Upper lobe of right lung (tissue), 1 donor: ENCODE data around the gene ZNF239. TPM values are rescaled to one million over a fixed set of nuclear protein-coding genes. Genes with fewer than 3 reads are reported as not detected.
"Not testable (repeated sequence)": the region's sequence is repeated elsewhere in the genome, so short reads cannot be mapped to it uniquely, and the experiment has no call there.

Experiments used
- ATAC-seq: fragments of 200-7000 bp; cut with Tn5 transposase; one replicate; pipeline ENCODE4 v1.9.1; 2020; ENCODE audit warnings: mild to moderate bottlenecking, moderate library complexity
- DNase-seq: peaks from one replicate; pipeline ENCODE4 v3.0.0-alpha.2; 2020
- H3K27ac ChIP-seq: fragments of 200-600 bp; one replicate; pipeline ENCODE4 v1.8.0; 2022
- H3K27me3 ChIP-seq: fragments of 200-600 bp; one replicate; pipeline ENCODE4 v1.8.0; 2022; ENCODE audit warnings: mild to moderate bottlenecking
- H3K36me3 ChIP-seq: fragments of 200-600 bp; one replicate; pipeline ENCODE4 v1.8.0; 2022
- H3K4me1 ChIP-seq: fragments of 200-600 bp; one replicate; pipeline ENCODE4 v1.8.0; 2022
- H3K4me3 ChIP-seq: fragments of 200-600 bp; one replicate; pipeline ENCODE4 v1.8.0; 2022; ENCODE audit warnings: mild to moderate bottlenecking
- H3K9me3 ChIP-seq: fragments of 200-600 bp; one replicate; pipeline ENCODE4 v1.8.0; 2022
- intact Hi-C: fragments of 100-400 bp; cut with DNase I; formaldehyde crosslinking; loops from one replicate; pipeline ENCODE4 v1.11.0; 2022
- total RNA-seq: library from RNA; stranded (reverse); fragmentation: NEBNext Ultra II Directional; extraction: Animal tissue kit (Norgen Biotek cat#: 25700); gene quantifications from one replicate; pipeline ENCODE4 v1.2.1, GENCODE V29; 2021
- TF ChIP-seq, protein P1 (sequence below): fragments of 200-600 bp; IDR thresholded peaks from one replicate; pipeline ENCODE4 v1.8.0; 2022; ENCODE audit warnings: antibody characterized with exemption
- donor health status: DM: no; HTN: yes; CAD: no; lungs with severe emphysema.

The ZNF239 gene
- total RNA-seq, 1 donor from 2014 or later, result 3.5 TPM

DNA sequence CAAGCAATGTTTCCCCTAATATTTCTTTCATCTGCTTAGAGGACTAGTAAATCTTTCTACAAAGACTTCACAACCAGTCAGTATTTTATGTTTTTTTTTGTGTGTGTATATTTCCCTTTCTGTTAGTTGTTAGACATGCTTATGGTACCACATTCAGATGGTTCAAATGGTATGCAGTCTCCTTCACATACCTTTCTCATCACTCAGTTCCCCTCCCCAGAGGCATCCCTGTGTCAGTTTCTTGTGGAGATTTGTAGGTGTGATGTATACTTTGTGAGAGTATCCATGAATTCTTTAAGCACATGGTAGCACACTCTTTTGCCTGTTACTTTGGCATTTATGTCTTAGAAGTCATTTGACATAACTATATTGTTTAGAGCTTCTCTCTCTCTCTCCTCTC is 36.2 kb upstream of the ZNF239 start:
- no peak for DNase-seq
- TF ChIP-seq, protein P1, sequence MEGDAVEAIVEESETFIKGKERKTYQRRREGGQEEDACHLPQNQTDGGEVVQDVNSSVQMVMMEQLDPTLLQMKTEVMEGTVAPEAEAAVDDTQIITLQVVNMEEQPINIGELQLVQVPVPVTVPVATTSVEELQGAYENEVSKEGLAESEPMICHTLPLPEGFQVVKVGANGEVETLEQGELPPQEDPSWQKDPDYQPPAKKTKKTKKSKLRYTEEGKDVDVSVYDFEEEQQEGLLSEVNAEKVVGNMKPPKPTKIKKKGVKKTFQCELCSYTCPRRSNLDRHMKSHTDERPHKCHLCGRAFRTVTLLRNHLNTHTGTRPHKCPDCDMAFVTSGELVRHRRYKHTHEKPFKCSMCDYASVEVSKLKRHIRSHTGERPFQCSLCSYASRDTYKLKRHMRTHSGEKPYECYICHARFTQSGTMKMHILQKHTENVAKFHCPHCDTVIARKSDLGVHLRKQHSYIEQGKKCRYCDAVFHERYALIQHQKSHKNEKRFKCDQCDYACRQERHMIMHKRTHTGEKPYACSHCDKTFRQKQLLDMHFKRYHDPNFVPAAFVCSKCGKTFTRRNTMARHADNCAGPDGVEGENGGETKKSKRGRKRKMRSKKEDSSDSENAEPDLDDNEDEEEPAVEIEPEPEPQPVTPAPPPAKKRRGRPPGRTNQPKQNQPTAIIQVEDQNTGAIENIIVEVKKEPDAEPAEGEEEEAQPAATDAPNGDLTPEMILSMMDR, result no peak
- Histone ChIP-seq H3K36me3 (peaks cover 7% of the 10 kb centered on the region), H3K4me3 (no peak overlapping the region), H3K9me3 (no peaks in the 10 kb centered on the region), H3K27me3 (no peaks in the 10 kb centered on the region), H3K27ac (no peak overlapping the region), H3K4me1 (no peaks in the 10 kb centered on the region)
- intact Hi-C loops, result no loop called here
- no peak for ATAC-seq

DNA sequence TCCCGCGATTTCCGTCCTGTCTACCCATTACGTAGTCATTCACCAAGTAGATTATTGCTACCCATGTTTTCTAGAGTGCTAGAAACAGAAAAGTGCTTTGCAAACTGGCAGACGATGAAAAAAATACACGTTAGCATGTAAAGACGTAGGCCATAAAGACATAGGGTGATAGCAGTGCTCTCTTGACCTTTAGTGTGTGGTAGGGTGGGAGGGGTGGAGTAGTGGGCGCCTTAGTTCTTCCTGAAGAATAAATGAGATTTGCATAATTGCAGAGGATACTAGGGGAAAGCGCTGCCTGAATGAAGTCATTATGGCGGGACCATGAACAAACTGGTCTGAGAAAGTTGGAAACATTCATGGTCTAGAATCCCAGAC is 32.8 kb upstream of the ZNF239 start:
- Histone ChIP-seq H3K9me3 (no peaks in the 10 kb centered on the region), H3K4me1 (no peaks in the 10 kb centered on the region), H3K36me3 (peaks cover 7% of the 10 kb centered on the region), H3K27me3 (no peaks in the 10 kb centered on the region), H3K27ac (no peak overlapping the region), H3K4me3 (peak overlapping the region; percentile 97)
- ATAC-seq (no peak), DNase-seq (no peak)
- TF ChIP-seq, protein P1, result no peak
- intact Hi-C loops, result no loop called here

DNA sequence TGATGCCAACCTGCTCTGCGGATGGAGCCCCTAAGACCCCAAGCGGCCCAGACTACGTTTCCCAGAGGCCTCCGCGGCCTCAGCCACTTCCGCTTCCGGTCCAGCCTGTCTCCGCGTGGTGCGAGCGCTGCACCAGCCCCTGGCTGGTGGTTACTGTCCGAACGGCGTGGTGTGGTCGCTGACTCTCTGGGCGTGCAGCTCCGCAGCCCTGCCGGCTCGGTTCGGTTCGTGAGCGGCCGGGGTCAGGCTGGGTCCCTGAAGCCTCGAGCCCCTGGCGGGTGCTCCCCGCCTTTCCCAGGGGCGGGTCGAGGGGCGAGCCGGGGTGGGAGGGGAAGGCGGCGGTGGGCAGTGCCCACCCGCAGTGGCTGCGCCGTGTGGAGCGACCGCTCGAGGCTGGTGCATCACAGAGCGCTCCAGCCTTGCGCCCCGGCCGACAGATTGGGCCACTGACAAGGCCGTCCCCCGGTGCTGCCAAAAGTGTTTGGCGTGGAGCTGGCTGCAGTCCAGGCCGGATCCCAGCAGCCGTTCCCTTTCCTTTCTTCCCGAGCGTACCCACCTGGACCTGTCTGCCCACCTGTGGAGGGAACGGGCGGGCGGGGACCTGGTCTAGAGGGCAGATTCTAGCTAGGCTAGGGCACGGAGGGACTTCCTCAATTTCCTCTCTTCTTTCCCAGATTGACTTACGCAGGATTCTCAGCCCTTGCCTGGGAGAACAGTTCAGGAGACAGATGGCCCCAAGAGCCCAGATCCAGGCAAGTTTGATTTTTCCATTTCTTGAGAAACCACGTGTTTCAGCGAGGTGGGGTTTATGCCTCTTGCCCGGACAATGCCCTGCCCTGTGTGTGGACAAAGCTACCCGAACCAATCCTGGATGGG is 32.1 kb upstream of the ZNF239 start, which contains the start of gene ZNF485:
Gene ZNF485 (plus strand): TSS at position 116 of the 876 bp plus-strand sequence. CDS start 613 bp downstream, at position 729.
- ATAC-seq, result peak; percentile 97
- Histone ChIP-seq H3K9me3 (no peaks in the 10 kb centered on the region), H3K4me3 (peak within 1 kb of the TSS; percentile 97), H3K36me3 (peaks cover 7% of the 10 kb centered on the region), H3K27ac (peak within 1 kb of the TSS; percentile 74), H3K27me3 (no peaks in the 10 kb centered on the region), H3K4me1 (no peaks in the 10 kb centered on the region)
- intact Hi-C loops, result no loop called here
- DNase-seq, result peak; percentile 90
- TF ChIP-seq, protein P1, result no peak

DNA sequence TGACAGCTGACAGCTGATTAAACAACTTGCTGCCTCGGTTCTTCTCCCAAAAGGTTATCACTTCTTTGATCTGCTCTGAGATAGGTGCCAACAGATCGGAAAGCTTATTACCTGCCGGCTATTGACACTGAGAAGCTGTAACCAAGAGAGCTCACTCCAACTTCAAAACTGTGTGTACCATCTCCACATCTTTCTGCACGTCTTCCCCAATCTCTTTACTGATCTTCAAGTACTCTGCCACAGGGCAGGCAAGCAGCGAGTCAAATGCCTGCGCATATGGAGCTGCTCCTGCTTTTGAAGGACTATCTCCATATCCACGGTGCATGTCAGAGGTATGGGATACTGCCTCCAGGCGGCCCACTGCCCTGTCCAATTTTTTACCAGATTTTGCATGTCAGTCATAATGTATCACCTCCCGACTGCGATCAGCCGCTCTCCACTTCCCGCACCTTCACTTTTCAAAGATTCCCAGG is 31.5 kb upstream of the ZNF239 start:
- TF ChIP-seq, protein P1, result no peak
- Histone ChIP-seq H3K27ac (no peak overlapping the region), H3K4me1 (no peaks in the 10 kb centered on the region), H3K27me3 (no peaks in the 10 kb centered on the region), H3K36me3 (peaks cover under 1% of the 10 kb centered on the region), H3K4me3 (peak overlapping the region; percentile 97), H3K9me3 (no peaks in the 10 kb centered on the region)
- intact Hi-C loops, result no loop called here
- no peak for DNase-seq
- no peak for ATAC-seq

DNA sequence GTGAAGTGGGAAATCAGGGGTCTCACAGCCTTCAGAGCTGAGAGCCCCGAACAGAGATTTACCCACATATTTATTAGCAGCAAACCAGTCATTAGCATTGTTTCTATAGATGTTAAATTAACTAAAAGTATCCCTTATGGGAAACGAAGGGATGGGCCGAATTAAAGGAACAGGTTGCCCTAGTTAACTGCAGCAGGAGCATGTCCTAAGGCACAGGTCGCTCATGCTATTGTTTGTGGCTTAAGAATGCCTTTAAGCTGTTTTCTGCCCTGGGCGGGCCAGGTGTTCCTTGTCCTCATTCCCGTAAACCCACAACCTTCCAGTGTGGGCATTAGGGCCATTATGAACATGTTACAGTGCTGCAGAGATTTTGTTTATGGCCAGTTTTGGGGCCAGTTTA is 27.2 kb upstream of the ZNF239 start:
- H3K27me3 ChIP-seq, ATAC-seq, H3K36me3 ChIP-seq, H3K4me3 ChIP-seq, DNase-seq, H3K27ac ChIP-seq, intact Hi-C loops, H3K4me1 ChIP-seq, H3K9me3 ChIP-seq: not testable (repeated sequence)

DNA sequence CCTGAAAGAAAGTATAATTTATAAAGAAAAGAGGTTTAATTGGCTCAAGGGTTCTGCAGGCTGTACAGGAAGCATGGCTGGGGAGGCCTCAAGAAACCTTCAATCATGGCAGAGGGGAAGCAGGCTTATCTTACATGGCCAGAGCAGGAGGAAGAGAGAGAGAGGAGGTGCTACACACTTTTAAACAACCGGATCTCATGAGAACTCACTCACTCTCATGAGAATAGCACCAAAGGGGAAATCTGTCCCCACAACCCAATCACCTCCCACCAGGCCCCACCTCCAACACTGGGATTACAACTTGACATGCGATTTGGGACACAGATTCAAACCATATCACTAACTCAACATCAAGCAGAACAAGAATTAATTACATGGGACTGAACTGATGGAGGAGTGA is 24.9 kb upstream of the ZNF239 start:
- no peaks in the 10 kb centered on the region for H3K27me3 ChIP-seq
- DNase-seq (no peak), ATAC-seq (no peak)
- no peaks in the 10 kb centered on the region for H3K36me3 ChIP-seq
- no peak overlapping the region for H3K4me3 ChIP-seq
- H3K9me3 ChIP-seq, result no peaks in the 10 kb centered on the region
- H3K27ac ChIP-seq, result no peak overlapping the region
- TF ChIP-seq, protein P1, result no peak
- H3K4me1 ChIP-seq, result peaks cover 18% of the 10 kb centered on the region
- intact Hi-C loops, result no loop called here
